ENCODE measurements around the gene GRIP1. TPM values are rescaled to one million over a fixed set of nuclear protein-coding genes. Genes with fewer than 3 reads are reported as not detected.

The GRIP1 gene
- total RNA-seq, 1 experiment from 2014 or later, result 22.5 TPM

DNA sequence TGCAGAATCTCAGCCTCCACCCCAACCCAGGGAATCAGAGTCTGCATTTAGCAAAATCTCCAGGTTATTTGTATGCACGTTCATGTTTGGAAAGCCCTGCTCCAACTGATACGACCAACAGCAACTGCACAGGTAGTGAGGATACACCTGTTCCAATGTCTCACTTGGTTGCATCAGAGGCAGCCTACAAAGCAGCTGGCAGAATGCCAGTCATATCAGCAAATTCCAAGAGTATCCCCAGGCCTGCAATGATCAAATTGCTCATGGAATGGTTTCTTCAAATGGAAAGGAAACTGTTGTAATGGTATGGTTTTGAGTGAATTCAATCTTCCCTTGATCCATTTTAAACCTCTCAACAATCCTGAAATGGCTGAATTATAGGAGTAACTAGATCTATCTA lies 75.4 kb downstream of the GRIP1 start:
- TF ChIP-seq RELA (CRISPR knock-in tag; IDR thresholded peaks at IDR 0.05; ENCODE audit: borderline replicate concordance), result no peak
- no peak for TF ChIP-seq HMGA2 (CRISPR knock-in tag; IDR thresholded peaks at IDR 0.05)
- TF ChIP-seq NR3C1 (CRISPR knock-in tag; conservative IDR thresholded peaks at IDR 0.05; ENCODE audit: low read depth), result no peak
- TF ChIP-seq, protein P1, sequence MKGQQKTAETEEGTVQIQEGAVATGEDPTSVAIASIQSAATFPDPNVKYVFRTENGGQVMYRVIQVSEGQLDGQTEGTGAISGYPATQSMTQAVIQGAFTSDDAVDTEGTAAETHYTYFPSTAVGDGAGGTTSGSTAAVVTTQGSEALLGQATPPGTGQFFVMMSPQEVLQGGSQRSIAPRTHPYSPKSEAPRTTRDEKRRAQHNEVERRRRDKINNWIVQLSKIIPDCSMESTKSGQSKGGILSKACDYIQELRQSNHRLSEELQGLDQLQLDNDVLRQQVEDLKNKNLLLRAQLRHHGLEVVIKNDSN (CRISPR knock-in tag; IDR thresholded peaks at IDR 0.05), result no peak
- no peak for TF ChIP-seq CBFB (CRISPR knock-in tag; IDR thresholded peaks at IDR 0.05; ENCODE audit: low read depth)
- no peak for TF ChIP-seq GABPB1 (CRISPR knock-in tag; IDR thresholded peaks at IDR 0.05)
- TF ChIP-seq SOX15 (CRISPR knock-in tag; IDR thresholded peaks at IDR 0.05), result no peak
- TF ChIP-seq, protein P2, sequence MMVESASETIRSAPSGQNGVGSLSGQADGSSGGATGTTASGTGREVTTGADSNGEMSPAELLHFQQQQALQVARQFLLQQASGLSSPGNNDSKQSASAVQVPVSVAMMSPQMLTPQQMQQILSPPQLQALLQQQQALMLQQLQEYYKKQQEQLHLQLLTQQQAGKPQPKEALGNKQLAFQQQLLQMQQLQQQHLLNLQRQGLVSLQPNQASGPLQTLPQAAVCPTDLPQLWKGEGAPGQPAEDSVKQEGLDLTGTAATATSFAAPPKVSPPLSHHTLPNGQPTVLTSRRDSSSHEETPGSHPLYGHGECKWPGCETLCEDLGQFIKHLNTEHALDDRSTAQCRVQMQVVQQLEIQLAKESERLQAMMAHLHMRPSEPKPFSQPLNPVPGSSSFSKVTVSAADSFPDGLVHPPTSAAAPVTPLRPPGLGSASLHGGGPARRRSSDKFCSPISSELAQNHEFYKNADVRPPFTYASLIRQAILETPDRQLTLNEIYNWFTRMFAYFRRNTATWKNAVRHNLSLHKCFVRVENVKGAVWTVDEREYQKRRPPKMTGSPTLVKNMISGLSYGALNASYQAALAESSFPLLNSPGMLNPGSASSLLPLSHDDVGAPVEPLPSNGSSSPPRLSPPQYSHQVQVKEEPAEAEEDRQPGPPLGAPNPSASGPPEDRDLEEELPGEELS (CRISPR knock-in tag; IDR thresholded peaks at IDR 0.05), result no peak
- TF ChIP-seq JAZF1 (CRISPR knock-in tag; IDR thresholded peaks at IDR 0.05), result no peak
- H3K36me3 Mint-ChIP-seq, result no peaks in the 10 kb centered on the region
- H3K9me3 Mint-ChIP-seq, result no peaks in the 10 kb centered on the region
- no peaks in the 10 kb centered on the region for H3K27me3 Mint-ChIP-seq (ENCODE audit: low read depth)
- H3K27ac Mint-ChIP-seq, result no peak overlapping the region
- ATAC-seq (no peak), DNase-seq (ENCODE audit: low spot score) (no peak)
- CTCF ChIA-PET, result no interaction called here
- POLR2A ChIA-PET, result no interaction called here
- peaks cover 46% of the 10 kb centered on the region for H3K4me1 Mint-ChIP-seq
- H3K4me3 Mint-ChIP-seq, result no peak overlapping the region

DNA sequence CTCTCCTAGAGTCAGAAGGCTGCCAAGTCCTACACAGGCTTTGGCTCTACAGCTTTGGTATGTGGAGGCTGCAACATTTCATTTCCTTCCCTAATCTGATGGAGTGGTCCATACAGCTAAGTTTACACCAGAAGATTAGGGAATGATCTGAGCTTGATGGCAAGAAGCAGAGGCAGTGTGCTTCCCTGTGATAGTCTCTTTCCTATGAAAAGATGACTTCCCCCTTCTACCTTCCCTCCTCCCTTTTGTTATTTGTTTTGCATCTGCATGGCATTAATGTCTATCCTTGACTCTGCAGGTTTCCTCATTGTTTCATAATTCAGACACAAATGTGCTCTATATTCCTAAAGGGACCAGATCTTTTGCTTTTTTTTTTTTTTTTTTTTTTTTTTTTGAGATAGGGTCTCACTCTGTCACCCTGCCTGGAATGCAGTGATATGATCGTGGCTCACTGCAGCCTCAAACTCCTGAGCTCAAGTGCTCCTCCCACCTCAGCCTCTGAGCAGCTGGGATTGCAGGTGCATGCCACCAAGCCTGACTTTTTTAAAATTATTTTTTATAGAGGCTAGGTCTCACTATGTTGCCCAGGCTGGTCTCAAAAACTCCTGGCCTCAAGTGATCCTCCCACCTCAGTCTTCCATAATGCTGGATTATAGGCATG lies 76.3 kb downstream of the GRIP1 start:
- CTCF ChIA-PET, result interaction anchor here (0.5 kb wide), 1 partner anchor 106 kb away, joined by 3 read pairs; no protein-coding TSS in a partner anchor
- no peak for TF ChIP-seq IRF2 (CRISPR knock-in tag; IDR thresholded peaks at IDR 0.05; ENCODE audit: borderline replicate concordance, low read depth)
- TF ChIP-seq, protein P3, sequence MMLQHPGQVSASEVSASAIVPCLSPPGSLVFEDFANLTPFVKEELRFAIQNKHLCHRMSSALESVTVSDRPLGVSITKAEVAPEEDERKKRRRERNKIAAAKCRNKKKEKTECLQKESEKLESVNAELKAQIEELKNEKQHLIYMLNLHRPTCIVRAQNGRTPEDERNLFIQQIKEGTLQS (CRISPR knock-in tag; conservative IDR thresholded peaks at IDR 0.05), result no peak
- TF ChIP-seq TEAD4 (CRISPR knock-in tag; IDR thresholded peaks at IDR 0.05), result no peak
- TF ChIP-seq, protein P4, sequence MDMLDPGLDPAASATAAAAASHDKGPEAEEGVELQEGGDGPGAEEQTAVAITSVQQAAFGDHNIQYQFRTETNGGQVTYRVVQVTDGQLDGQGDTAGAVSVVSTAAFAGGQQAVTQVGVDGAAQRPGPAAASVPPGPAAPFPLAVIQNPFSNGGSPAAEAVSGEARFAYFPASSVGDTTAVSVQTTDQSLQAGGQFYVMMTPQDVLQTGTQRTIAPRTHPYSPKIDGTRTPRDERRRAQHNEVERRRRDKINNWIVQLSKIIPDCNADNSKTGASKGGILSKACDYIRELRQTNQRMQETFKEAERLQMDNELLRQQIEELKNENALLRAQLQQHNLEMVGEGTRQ (CRISPR knock-in tag; IDR thresholded peaks at IDR 0.05), result no peak
- no peak for TF ChIP-seq GTF2I (CRISPR knock-in tag; conservative IDR thresholded peaks at IDR 0.05)
- TF ChIP-seq, protein P5, sequence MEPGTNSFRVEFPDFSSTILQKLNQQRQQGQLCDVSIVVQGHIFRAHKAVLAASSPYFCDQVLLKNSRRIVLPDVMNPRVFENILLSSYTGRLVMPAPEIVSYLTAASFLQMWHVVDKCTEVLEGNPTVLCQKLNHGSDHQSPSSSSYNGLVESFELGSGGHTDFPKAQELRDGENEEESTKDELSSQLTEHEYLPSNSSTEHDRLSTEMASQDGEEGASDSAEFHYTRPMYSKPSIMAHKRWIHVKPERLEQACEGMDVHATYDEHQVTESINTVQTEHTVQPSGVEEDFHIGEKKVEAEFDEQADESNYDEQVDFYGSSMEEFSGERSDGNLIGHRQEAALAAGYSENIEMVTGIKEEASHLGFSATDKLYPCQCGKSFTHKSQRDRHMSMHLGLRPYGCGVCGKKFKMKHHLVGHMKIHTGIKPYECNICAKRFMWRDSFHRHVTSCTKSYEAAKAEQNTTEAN (CRISPR knock-in tag; IDR thresholded peaks at IDR 0.05), result no peak
- TF ChIP-seq, protein P1 (CRISPR knock-in tag; IDR thresholded peaks at IDR 0.05), result no peak
- no peak for TF ChIP-seq CREM (CRISPR knock-in tag; IDR thresholded peaks at IDR 0.05)
- TF ChIP-seq ZNF671 (CRISPR knock-in tag; IDR thresholded peaks at IDR 0.05), result no peak
- TF ChIP-seq CREB1 (CRISPR knock-in tag; IDR thresholded peaks at IDR 0.05), result no peak
- TF ChIP-seq ZNF121 (CRISPR knock-in tag; IDR thresholded peaks at IDR 0.05), result no peak
- TF ChIP-seq RELA (CRISPR knock-in tag; IDR thresholded peaks at IDR 0.05; ENCODE audit: borderline replicate concordance), result no peak
- no peak for TF ChIP-seq ZNF423 (CRISPR knock-in tag; IDR thresholded peaks at IDR 0.05)
- no peak overlapping the region for H3K27ac Mint-ChIP-seq
- no peaks in the 10 kb centered on the region for H3K9me3 Mint-ChIP-seq
- H3K36me3 Mint-ChIP-seq, result no peaks in the 10 kb centered on the region
- H3K27me3 Mint-ChIP-seq (ENCODE audit: low read depth), result no peaks in the 10 kb centered on the region
- POLR2A ChIA-PET, result interaction anchor here (0.8 to 1.0 kb wide), 3 partner anchors 9 to 1726 kb away, joined by 4 to 7 read pairs (median 5); no protein-coding TSS in a partner anchor
- H3K4me3 Mint-ChIP-seq, result no peak overlapping the region
- DNase-seq (ENCODE audit: low spot score) (no peak), ATAC-seq (peak; percentile 73)
- H3K4me1 Mint-ChIP-seq, result peaks cover 47% of the 10 kb centered on the region

Measured in WTC11 (cell line).